ENCODE results near the gene C5orf52. TPM values are rescaled to one million over a fixed set of nuclear protein-coding genes. Genes with fewer than 3 reads are reported as not detected.

Gene C5orf52
- total RNA-seq (2014; rRNA removed; shearing (Covaris generic)) = not detected in 2 replicates
- polyA plus RNA-seq (2015; cell fraction: cytosol; rRNA removed) = not detected in 2 replicates
- not detected in 2 replicates for polyA plus RNA-seq (2015; cell fraction: nucleus; rRNA removed)

DNA sequence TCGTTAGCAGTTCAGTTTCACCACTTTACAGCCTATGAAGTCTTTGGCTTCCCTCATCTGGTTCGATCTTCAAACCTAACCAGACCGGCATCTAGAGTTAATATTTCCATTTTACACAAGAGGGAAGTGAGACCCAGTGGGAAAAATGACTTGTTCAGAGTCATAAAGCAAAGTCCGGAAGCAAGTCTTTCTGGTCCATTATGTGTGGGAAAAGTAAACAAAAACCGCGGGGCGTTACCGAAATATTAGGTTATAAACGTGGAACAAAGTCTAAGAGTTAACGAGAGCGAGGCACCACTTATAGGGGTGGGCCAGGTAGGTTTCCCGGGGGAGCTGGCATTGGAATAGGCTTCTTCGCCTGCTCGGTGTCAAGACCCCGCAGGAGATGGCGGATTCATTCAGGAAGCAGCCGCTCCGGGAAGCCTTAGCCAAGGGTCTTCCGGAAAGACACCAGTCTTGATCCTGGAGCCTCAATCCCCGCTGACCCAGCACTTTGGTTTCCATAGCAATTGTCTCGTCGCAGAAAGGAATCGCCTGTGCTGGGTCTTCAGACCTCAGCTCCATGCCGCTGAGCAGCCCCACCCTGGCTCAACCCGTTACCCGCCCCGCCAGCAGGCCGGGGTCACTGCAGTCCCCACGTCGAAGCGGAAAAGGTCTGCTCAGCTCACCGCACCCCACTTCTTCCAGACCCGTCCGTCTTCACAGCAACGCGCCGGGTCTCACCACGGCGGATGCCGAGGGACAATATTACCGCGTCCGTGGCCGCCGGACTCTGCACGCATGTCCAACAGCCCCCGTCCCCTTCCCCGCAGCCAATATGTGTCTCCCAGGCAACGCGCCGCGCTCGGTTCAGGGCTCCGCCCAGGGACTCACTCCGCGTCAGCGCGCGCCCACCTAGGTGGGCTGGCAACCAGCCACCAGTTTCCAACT is at the start of gene C5orf52:
TSS of gene C5orf52 (plus strand) at position 872 of the 930 bp plus-strand sequence. CDS start 82 bp downstream, outside the sequence.
- DNase-seq (ENCODE audit: low read depth, low spot score) = no peak
- in situ Hi-C loops (cut with HindIII; ENCODE audit: low pct_unique_long_range_greater_than_20kb, low sequenced_read_pairs) = no loop called here

DNA sequence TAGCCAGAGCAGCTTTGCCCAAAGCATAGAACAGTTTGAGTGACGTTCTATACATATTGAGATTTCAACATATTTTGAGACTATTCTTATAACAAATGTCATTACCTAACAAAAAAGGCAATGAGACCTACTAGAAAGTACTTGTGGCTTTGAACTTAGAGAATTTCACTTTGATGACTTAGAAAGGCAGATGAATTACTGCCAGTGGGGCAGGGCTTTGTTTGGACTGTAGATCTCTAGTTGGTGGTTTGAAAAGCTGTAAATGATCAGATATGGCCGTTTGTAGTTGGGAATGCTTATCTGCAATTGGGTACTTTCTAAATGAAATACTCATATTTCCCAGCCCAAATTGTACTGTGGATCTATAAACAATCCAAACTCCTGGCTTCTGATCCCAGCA is 47.2 kb upstream of the C5orf52 start:
- in situ Hi-C loops (cut with HindIII; ENCODE audit: low pct_unique_long_range_greater_than_20kb, low sequenced_read_pairs) = no loop called here

GRCh38 chr5:157626831-157627230 is 44.5 kb upstream of the C5orf52 start:
- in situ Hi-C loops (cut with HindIII; ENCODE audit: low pct_unique_long_range_greater_than_20kb, low sequenced_read_pairs) = no loop called here

More for the DNA sequence above, 47.2 kb upstream of the C5orf52 start:
- DNase-seq (ENCODE audit: low read depth, low spot score) = no peak

DNA sequence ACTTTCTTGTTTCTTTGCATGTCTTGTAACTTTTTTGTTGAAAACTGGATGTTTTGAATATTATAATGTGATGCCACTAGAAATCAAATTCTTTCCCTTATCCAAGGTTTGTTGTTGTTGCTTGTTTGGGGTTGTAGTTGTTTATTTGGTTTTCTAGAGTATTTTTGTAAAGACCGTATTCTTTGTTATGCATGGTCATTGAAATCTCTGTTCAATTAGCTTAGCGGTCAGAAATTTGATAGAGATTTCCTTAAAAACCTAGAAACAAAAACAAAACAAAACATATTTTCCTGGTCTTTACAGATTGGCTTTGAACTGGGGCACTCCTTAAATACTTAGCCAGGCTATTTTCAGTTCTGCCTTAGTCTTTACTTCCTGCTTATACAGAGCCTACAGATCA is 41.0 kb upstream of the C5orf52 start:
- in situ Hi-C loops (cut with HindIII; ENCODE audit: low pct_unique_long_range_greater_than_20kb, low sequenced_read_pairs) = no loop called here
- DNase-seq (ENCODE audit: low read depth, low spot score) = no peak

More at GRCh38 chr5:157626831-157627230, 44.5 kb upstream of the C5orf52 start:
- DNase-seq (ENCODE audit: low read depth, low spot score) = no peak

GRCh38 chr5:157640406-157641066 is 30.8 kb upstream of the C5orf52 start:
- no peak for DNase-seq (ENCODE audit: low read depth, low spot score)
- in situ Hi-C loops (cut with HindIII; ENCODE audit: low pct_unique_long_range_greater_than_20kb, low sequenced_read_pairs) = no loop called here

- DNase-seq (ENCODE audit: low read depth, low spot score) = no peak
- in situ Hi-C loops (cut with HindIII; ENCODE audit: low pct_unique_long_range_greater_than_20kb, low sequenced_read_pairs) = no loop called here
Observed at GRCh38 chr5:157648275-157648990, 22.9 kb upstream of the C5orf52 start.

GRCh38 chr5:157649101-157649500 is 22.2 kb upstream of the C5orf52 start:
- in situ Hi-C loops (cut with HindIII; ENCODE audit: low pct_unique_long_range_greater_than_20kb, low sequenced_read_pairs) = no loop called here

DNA sequence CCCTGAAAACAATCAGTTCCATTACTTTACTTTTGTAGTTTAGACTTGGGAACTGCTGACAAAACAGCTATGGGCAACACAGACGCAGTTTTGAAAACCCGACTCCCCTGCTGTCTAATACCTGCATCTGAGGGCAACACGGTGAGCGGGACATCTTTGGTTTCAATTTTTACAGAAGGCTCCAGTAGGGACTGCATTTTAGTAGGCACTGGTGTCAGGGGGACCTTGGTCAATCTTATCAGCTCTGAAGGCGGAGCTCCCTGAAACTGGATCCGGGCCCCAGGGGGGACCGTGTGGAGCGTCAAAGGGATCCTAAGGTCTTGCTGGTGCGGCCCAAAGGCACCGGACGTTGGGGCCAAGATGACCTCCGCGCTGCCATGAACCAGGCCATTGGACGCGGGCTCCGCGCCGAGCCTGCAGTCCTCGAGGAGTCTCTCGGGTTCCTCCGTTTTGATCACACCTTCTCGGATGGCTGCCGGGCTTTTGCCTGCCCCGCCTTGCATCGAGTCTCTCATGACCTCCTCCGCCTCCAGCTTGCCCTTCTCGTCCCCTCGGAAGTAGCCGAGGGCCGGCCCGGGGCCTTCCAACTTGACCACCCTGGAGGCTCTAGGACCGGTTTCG is 20.2 kb upstream of the C5orf52 start:
- no peak for DNase-seq (ENCODE audit: low read depth, low spot score)
- in situ Hi-C loops (cut with HindIII; ENCODE audit: low pct_unique_long_range_greater_than_20kb, low sequenced_read_pairs) = no loop called here

More at GRCh38 chr5:157649101-157649500, 22.2 kb upstream of the C5orf52 start:
- DNase-seq (ENCODE audit: low read depth, low spot score) = no peak

- no peak for DNase-seq (ENCODE audit: low read depth, low spot score)
- in situ Hi-C loops (cut with HindIII; ENCODE audit: low pct_unique_long_range_greater_than_20kb, low sequenced_read_pairs) = no loop called here
Observed at GRCh38 chr5:157651623-157652376, 19.5 kb upstream of the C5orf52 start.

DNA sequence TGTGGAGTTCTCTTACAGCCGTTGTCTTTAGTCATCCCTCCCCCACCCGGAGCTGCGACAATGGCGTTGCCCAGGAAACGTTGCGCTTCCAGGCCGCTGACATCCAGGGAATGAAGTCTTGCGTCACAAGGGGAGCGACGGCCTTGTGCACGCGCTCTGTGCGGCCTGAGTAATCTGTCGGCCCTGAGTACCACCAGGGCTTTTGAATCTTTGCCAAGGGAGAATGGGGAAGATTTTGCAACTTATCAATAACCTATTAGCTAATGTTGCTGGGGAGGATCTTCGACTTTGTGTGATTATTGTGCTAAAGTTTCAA is 19.0 kb upstream of the C5orf52 start, which contains the start of gene SOX30:
TSS of gene SOX30 (minus strand) at position 62 of the 316 bp plus-strand sequence. CDS start 360 bp downstream, outside the sequence.
- DNase-seq (ENCODE audit: low read depth, low spot score) = no peak
- in situ Hi-C loops (cut with HindIII; ENCODE audit: low pct_unique_long_range_greater_than_20kb, low sequenced_read_pairs) = no loop called here

GRCh38 chr5:157657516-157657915 is 13.8 kb upstream of the C5orf52 start:
- no peak for DNase-seq (ENCODE audit: low read depth, low spot score)
- in situ Hi-C loops (cut with HindIII; ENCODE audit: low pct_unique_long_range_greater_than_20kb, low sequenced_read_pairs) = no loop called here

DNA sequence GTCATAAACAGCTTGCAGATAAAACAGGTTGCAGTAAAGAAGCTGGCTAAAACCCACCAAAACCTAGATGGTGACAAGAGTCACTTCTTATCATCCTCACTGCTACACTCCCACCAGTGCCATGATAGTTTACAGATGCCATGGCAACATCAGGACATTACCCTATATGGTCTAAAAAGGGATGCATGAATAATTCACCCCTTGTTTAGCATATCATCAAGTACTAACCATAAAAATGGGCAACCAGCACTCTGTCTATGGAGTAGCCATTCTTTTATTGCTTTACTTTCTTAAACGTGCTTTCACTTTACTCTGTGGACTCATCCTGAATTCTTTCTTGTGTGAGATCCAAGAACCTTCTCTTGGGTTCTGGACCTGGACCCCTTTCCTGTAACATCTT is 12.4 kb upstream of the C5orf52 start:
- no peak for DNase-seq (ENCODE audit: low read depth, low spot score)
- in situ Hi-C loops (cut with HindIII; ENCODE audit: low pct_unique_long_range_greater_than_20kb, low sequenced_read_pairs) = no loop called here

DNA sequence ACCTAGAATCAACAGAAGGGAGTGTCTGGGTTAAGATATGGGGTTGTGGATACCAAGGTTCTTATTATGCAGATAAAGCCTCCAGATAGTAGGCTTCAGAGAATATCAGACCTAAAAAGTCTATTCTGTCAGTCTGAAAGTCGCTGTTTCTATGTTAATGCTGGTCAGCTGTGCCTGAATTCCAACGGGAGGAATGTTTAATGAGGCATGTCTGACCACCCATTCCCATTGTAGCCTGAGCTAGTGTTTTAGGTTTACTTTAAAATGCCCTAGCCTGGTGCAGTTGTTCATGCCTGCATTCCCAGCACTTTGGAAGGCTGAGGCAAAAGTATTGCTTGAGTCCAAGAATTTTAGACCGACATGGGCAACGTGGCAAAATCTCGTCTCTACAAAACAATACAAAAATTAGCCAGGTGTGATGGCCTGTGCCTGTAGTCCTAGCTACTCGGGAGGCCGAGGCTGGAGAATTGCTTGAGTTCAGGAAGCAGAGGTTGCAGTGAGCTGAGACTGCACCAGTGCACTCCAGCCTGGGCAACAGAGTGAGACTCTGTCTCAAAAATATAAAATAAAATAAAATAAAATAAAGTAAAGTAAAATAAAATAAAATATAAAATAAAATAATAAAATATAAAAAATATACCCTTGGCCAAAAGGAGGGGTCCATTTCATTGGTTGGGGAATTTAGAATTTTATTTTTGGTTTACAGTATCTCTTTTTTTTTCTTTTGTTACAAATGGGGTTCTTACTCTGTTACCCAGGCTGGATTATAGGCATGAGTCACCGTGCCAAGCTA is 11.3 kb upstream of the C5orf52 start:
- DNase-seq (ENCODE audit: low read depth, low spot score) = no peak
- in situ Hi-C loops (cut with HindIII; ENCODE audit: low pct_unique_long_range_greater_than_20kb, low sequenced_read_pairs) = no loop called here

DNA sequence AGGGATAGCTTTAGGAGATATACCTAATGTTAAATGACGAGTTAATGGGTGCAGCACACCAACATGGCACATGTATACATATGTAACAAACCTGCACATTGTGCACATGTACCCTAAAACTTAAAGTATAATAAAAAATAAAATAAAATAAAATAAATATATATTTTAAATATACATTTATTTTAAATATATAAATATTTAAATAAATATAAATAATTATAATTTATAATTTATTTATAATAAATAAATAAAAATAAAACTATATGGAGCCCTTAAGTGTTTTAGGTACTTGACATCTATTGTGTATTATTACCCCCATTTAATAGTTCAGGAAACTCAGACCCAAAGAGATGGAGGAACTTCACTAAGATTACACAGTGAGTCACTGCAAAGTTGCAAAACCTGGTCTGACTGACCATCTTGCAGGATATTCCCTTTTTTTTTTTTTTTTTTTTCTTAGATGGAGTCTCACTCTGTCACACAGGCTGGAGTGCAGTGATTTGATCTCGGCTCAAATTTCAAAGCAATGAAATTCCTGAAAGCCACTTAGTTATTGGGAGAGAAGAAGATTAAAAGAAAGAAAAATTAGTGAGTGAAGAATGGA is 5.8 kb upstream of the C5orf52 start:
- no peak for DNase-seq (ENCODE audit: low read depth, low spot score)
- in situ Hi-C loops (cut with HindIII; ENCODE audit: low pct_unique_long_range_greater_than_20kb, low sequenced_read_pairs) = no loop called here

DNA sequence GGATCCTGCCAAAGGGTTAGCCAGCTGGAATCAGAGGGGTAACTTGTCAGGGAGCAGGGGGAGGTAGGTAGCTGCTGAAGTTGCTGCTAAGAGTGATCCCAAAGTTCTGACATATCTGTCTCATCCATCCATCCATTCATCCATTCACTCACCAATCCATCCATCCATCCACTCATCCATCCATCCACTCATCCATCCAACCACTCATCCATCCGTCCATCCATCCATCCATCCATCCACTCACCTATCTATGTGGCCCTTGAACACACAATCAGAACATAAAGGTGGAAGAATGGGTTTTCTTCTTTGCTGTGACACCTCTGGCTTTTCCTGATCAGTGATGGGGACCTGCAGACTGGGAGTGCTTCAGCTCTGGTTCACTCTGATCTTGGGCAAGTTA is 3.0 kb upstream of the C5orf52 start:
- no peak for DNase-seq (ENCODE audit: low read depth, low spot score)
- in situ Hi-C loops (cut with HindIII; ENCODE audit: low pct_unique_long_range_greater_than_20kb, low sequenced_read_pairs) = no loop called here

DNA sequence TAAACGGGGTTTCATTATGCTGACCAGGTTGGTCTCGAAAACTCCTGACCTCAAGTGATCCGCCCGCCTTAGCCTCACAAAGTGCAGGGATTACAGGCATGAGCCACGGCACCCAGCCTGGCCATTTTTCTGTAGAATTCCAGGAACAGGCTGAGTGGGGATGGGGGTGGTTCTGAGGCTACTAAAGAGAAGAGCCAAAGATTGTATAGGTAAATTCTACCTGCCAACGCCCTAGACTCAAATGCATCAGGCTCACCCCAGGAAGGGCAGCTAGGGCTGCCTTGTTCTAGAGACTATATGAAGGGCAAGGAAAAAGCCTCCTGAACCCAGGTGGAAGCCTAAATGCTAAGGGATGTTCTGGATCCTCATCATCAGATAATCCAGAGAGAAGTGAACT is 1.6 kb upstream of the C5orf52 start:
- DNase-seq (ENCODE audit: low read depth, low spot score) = no peak
- in situ Hi-C loops (cut with HindIII; ENCODE audit: low pct_unique_long_range_greater_than_20kb, low sequenced_read_pairs) = no loop called here
